NCI-H82 treated with DMSO at 0.1 percent for 48 hours (cell line): ENCODE data around the gene DDX56.
A peak's percentile ranks its signal among the peaks of the same experiment; 100 is the strongest.

Experiments
- DNase-seq: peaks from one replicate; lab custom pipeline; 2025; ENCODE audit not compliant: unreplicated experiment; lab: John Stamatoyannopoulos, UW

DDX56 gene

GRCh38 chr7:44538093-44538797 lies 35.5 kb downstream of the DDX56 start:
- DNase-seq = no peak

- no peak for DNase-seq
Measured at GRCh38 chr7:44537442-44537841, 36.3 kb downstream of the DDX56 start.

- DNase-seq = no peak
Measured at GRCh38 chr7:44536090-44536489, 37.6 kb downstream of the DDX56 start.

- no peak for DNase-seq
Measured at GRCh38 chr7:44535348-44536064, 38.2 kb downstream of the DDX56 start.

- DNase-seq = peak; percentile 10
Measured at GRCh38 chr7:44534501-44534900, 39.2 kb downstream of the DDX56 start.

GRCh38 chr7:44534087-44534486 lies 39.6 kb downstream of the DDX56 start:
- no peak for DNase-seq

- DNase-seq = no peak
Measured at GRCh38 chr7:44533301-44534055, 40.2 kb downstream of the DDX56 start.

- no peak for DNase-seq
Measured at GRCh38 chr7:44531421-44532380, 42.0 kb downstream of the DDX56 start.

GRCh38 chr7:44530990-44531389 lies 42.7 kb downstream of the DDX56 start:
- DNase-seq = no peak

- DNase-seq = no peak
Measured at GRCh38 chr7:44524811-44525388, 48.8 kb downstream of the DDX56 start.

GRCh38 chr7:44522315-44522714 lies 51.4 kb downstream of the DDX56 start:
- DNase-seq = no peak

GRCh38 chr7:44521347-44522095 lies 52.2 kb downstream of the DDX56 start:
- DNase-seq = no peak

GRCh38 chr7:44520574-44520973 lies 53.1 kb downstream of the DDX56 start:
- no peak for DNase-seq

GRCh38 chr7:44519546-44519945 lies 54.2 kb downstream of the DDX56 start:
- no peak for DNase-seq

- DNase-seq = no peak
Measured at GRCh38 chr7:44518761-44519160, 54.9 kb downstream of the DDX56 start.

GRCh38 chr7:44517175-44517574 lies 56.5 kb downstream of the DDX56 start:
- DNase-seq = no peak
